Neural progenitor cell (in vitro differentiated cells): ENCODE results near the gene LRBA. TPM values are rescaled to one million over a fixed set of nuclear protein-coding genes. Genes with fewer than 3 reads are reported as not detected.
A peak's percentile ranks its signal among the peaks of the same experiment; 100 is the strongest.

Experiments used
- DNase-seq: peaks from one replicate; pipeline ENCODE4 v3.0.0-alpha.2; 2016; ENCODE audit warnings: low spot score
- H2AFZ ChIP-seq: fragments of 200-600 bp; sonication (generic); replicated peaks from 2 replicates; pipeline ENCODE4 v1.6.1; 2016; ENCODE audit warnings: antibody characterized with exemption
- H3F3A ChIP-seq: fragments of 200-600 bp; sonication (generic); 2 replicates; pipeline ENCODE4 v1.6.1; 2016; ENCODE audit warnings: antibody characterized with exemption, low read depth
- H3K27ac ChIP-seq: fragments of 200-600 bp; sonication (generic); 2 replicates; pipeline ENCODE4 v1.5.1; 2016; ENCODE audit warnings: mild to moderate bottlenecking
- H3K27me3 ChIP-seq: fragments of 200-600 bp; sonication (generic); 2 replicates; pipeline ENCODE4 v1.6.1; 2016; ENCODE audit warnings: mild to moderate bottlenecking, moderate library complexity
- H3K36me3 ChIP-seq: fragments of 200-600 bp; sonication (generic); 2 replicates; pipeline ENCODE4 v1.5.1; 2016
- H3K4me1 ChIP-seq: fragments of 200-600 bp; sonication (generic); 2 replicates; pipeline ENCODE4 v1.6.1; 2016; ENCODE audit warnings: mixed run types
- H3K4me2 ChIP-seq: fragments of 200-600 bp; sonication (generic); 2 replicates; pipeline ENCODE4 v1.6.1; 2016
- H3K4me3 ChIP-seq: fragments of 200-600 bp; sonication (generic); 2 replicates; pipeline ENCODE4 v1.5.1; 2016
- H3K79me2 ChIP-seq: fragments of 200-600 bp; sonication (generic); 2 replicates; pipeline ENCODE4 v1.6.1; 2016; ENCODE audit warnings: low read depth
- H3K9ac ChIP-seq: fragments of 200-600 bp; sonication (generic); 2 replicates; pipeline ENCODE4 v1.6.1; 2016
- H3K9me3 ChIP-seq: fragments of 200-600 bp; sonication (generic); 2 replicates; pipeline ENCODE4 v1.5.1; 2016; ENCODE audit warnings: low read depth
- H4K20me1 ChIP-seq: fragments of 200-600 bp; sonication (generic); 2 replicates; pipeline ENCODE4 v1.6.1; 2016; ENCODE audit warnings: low read depth
- H3K27ac Mint-ChIP-seq: 3 replicates; pipeline ENCODE4 v1.8.0; 2021; ENCODE audit warnings: mixed read lengths
- H3K27me3 Mint-ChIP-seq: 2 replicates; pipeline ENCODE4 v1.8.0; 2022; ENCODE audit warnings: low read depth, mild to moderate bottlenecking, inconsistent platforms, moderate library complexity, mixed read lengths; ENCODE audit not compliant: insufficient read depth
- H3K36me3 Mint-ChIP-seq: 3 replicates; pipeline ENCODE4 v1.8.0; 2021; ENCODE audit warnings: mixed read lengths
- H3K4me1 Mint-ChIP-seq: 3 replicates; pipeline ENCODE4 v1.8.0; 2021; ENCODE audit warnings: mixed read lengths
- H3K4me3 Mint-ChIP-seq: 3 replicates; pipeline ENCODE4 v1.8.0; 2021; ENCODE audit warnings: mild to moderate bottlenecking, moderate library complexity, mixed read lengths
- H3K9me3 Mint-ChIP-seq: 3 replicates; pipeline ENCODE4 v1.8.0; 2020; ENCODE audit warnings: mixed read lengths
- EZH2 ChIP-seq: fragments of 200-600 bp; sonication (generic); IDR thresholded peaks from 2 replicates; pipeline ENCODE4 v1.6.1; 2017; ENCODE audit warnings: antibody characterized with exemption, mild to moderate bottlenecking, moderate library complexity
- EZH2phosphoT487 ChIP-seq: fragments of 200-600 bp; sonication (generic); IDR thresholded peaks from 2 replicates; pipeline ENCODE4 v1.6.1; 2017; ENCODE audit warnings: antibody characterized with exemption
- total RNA-seq: library from RNA; depleted of rRNA; stranded (reverse); fragments of >200 nt; gene quantifications from 2 replicates; pipeline ENCODE4 v1.2.3, GENCODE V29; 2015; ENCODE audit warnings: low replicate concordance
- TF ChIP-seq, protein P1 (sequence below): fragments of 200-600 bp; sonication (generic); IDR thresholded peaks from 2 replicates; pipeline ENCODE4 v1.5.1; 2017; ENCODE audit warnings: antibody characterized with exemption, mild to moderate bottlenecking

The LRBA gene
- total RNA-seq, 1 donor from 2014 or later: 111 TPM

DNA sequence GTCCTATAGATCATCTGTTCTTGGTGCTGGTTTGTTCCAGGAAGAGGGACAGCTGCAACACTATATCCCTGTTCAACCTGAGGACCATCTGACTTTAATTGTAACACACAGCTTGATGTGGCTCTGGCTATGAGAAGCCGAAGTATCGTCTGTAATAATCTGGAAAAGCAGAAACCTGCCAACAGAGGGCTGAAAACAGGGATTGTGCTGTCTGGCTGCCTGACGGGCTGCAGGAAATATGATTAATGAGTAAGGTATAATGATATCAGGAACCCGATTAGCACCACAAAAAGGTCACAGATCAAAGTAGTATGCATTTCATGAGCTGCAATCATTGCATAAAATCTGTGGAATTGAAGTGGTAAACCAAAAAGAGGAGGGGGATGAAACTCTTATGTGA, 603.6 kb downstream of the LRBA start:
- Histone ChIP-seq H3K79me2 (no peaks in the 10 kb centered on the region), H3K9me3 (no peaks in the 10 kb centered on the region), H3K4me1 (no peaks in the 10 kb centered on the region), H3K9ac (no peak overlapping the region), H3K4me3 (no peak overlapping the region), H3K27ac (no peak overlapping the region), H3K4me2 (no peak overlapping the region), H4K20me1 (no peaks in the 10 kb centered on the region), H3K36me3 (peaks cover 9% of the 10 kb centered on the region), H3F3A (peaks cover 3% of the 10 kb centered on the region), H2AFZ (no peak overlapping the region), H3K27me3 (no peaks in the 10 kb centered on the region)
- TF ChIP-seq, protein P1, sequence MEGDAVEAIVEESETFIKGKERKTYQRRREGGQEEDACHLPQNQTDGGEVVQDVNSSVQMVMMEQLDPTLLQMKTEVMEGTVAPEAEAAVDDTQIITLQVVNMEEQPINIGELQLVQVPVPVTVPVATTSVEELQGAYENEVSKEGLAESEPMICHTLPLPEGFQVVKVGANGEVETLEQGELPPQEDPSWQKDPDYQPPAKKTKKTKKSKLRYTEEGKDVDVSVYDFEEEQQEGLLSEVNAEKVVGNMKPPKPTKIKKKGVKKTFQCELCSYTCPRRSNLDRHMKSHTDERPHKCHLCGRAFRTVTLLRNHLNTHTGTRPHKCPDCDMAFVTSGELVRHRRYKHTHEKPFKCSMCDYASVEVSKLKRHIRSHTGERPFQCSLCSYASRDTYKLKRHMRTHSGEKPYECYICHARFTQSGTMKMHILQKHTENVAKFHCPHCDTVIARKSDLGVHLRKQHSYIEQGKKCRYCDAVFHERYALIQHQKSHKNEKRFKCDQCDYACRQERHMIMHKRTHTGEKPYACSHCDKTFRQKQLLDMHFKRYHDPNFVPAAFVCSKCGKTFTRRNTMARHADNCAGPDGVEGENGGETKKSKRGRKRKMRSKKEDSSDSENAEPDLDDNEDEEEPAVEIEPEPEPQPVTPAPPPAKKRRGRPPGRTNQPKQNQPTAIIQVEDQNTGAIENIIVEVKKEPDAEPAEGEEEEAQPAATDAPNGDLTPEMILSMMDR: no peak
- TF ChIP-seq EZH2phosphoT487 (no peak), EZH2 (no peak)
- H3K9me3 Mint-ChIP-seq: no peaks in the 10 kb centered on the region
- no peak overlapping the region for H3K27ac Mint-ChIP-seq
- peak; percentile 2 for DNase-seq
- no peaks in the 10 kb centered on the region for H3K27me3 Mint-ChIP-seq
- H3K4me3 Mint-ChIP-seq: no peak overlapping the region
- peaks cover 13% of the 10 kb centered on the region for H3K4me1 Mint-ChIP-seq
- no peaks in the 10 kb centered on the region for H3K36me3 Mint-ChIP-seq

DNA sequence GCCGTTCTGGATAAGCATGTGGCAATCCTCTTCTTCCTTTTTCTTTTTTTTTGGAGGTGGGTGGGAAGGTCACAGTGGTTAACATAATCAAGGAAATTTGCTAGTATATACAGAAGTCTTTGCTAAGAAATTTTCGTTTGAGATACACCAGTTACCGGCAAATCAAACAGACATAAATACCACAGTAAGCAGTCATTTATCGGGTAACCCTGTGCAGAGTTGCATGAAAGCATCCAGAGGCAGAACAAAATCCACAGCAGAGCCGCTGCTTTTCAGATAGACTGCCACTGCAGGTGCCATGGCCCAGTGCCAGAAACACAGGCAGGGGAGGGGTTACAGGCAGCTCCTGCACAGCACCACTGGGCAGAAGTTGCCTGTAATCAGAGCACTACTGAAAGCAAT, 612.2 kb downstream of the LRBA start:
- Histone ChIP-seq H3K27me3 (no peaks in the 10 kb centered on the region), H2AFZ (no peak overlapping the region), H3K9ac (no peak overlapping the region), H3K27ac (no peak overlapping the region), H3K4me2 (no peak overlapping the region), H3K79me2 (no peaks in the 10 kb centered on the region), H4K20me1 (no peaks in the 10 kb centered on the region), H3K4me3 (no peak overlapping the region), H3F3A (no peaks in the 10 kb centered on the region), H3K36me3 (no peaks in the 10 kb centered on the region), H3K4me1 (no peaks in the 10 kb centered on the region), H3K9me3 (no peaks in the 10 kb centered on the region)
- DNase-seq: peak; percentile 24
- H3K4me1 Mint-ChIP-seq: peaks cover 10% of the 10 kb centered on the region
- no peaks in the 10 kb centered on the region for H3K27me3 Mint-ChIP-seq
- H3K27ac Mint-ChIP-seq: no peak overlapping the region
- peaks cover 4% of the 10 kb centered on the region for H3K36me3 Mint-ChIP-seq
- no peaks in the 10 kb centered on the region for H3K9me3 Mint-ChIP-seq
- no peak overlapping the region for H3K4me3 Mint-ChIP-seq
- TF ChIP-seq, protein P1: no peak
- TF ChIP-seq EZH2phosphoT487: no peak
- no peak for TF ChIP-seq EZH2

DNA sequence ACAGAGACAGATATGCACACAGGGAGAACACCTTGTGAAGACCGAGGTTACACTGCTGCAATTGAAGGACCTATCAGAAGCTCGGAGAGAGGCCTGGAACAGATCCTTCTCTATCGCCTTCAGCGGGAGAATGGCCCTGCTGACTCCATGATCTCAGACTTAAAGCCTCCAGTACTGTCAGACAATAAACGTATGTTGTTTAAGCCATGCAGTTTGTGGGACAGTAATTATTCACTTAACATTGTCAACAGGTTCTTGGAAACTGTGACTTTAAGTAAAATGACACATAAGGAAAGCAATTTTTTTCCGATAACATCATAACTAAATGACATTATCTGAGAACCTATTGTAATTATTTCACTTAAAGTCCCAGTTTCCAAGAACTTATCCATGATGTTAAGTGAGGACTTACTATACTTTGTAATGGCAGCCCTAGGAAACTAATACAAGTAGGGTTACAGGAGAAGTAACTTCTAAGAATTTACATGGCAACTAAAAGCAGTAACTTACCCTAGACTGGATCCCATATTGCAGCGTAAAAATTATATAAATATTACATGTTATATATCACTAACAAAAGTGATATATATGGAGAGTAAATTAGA, 613.9 kb downstream of the LRBA start:
- no peak for DNase-seq
- no peaks in the 10 kb centered on the region for H3F3A ChIP-seq
- no peaks in the 10 kb centered on the region for H3K27me3 Mint-ChIP-seq
- H3K27me3 ChIP-seq: no peaks in the 10 kb centered on the region
- H3K9me3 Mint-ChIP-seq: no peaks in the 10 kb centered on the region
- no peaks in the 10 kb centered on the region for H3K36me3 ChIP-seq
- no peak overlapping the region for H2AFZ ChIP-seq
- no peak overlapping the region for H3K27ac Mint-ChIP-seq
- TF ChIP-seq, protein P1: no peak
- TF ChIP-seq EZH2 (no peak), EZH2phosphoT487 (no peak)
- no peaks in the 10 kb centered on the region for H3K79me2 ChIP-seq
- peaks cover 4% of the 10 kb centered on the region for H3K36me3 Mint-ChIP-seq
- no peaks in the 10 kb centered on the region for H3K9me3 ChIP-seq
- no peaks in the 10 kb centered on the region for H4K20me1 ChIP-seq
- H3K4me1 Mint-ChIP-seq: peaks cover 10% of the 10 kb centered on the region
- no peak overlapping the region for H3K4me3 ChIP-seq
- H3K9ac ChIP-seq: no peak overlapping the region
- no peak overlapping the region for H3K4me2 ChIP-seq
- no peak overlapping the region for H3K27ac ChIP-seq
- no peak overlapping the region for H3K4me3 Mint-ChIP-seq
- H3K4me1 ChIP-seq: no peaks in the 10 kb centered on the region
